Measurements from ENCODE around the gene ACTR1A.

ACTR1A gene

GRCh38 chr10:102480396-102480795 is 22.1 kb downstream of the ACTR1A start:
- Histone ChIP-seq H3K9ac (ENCODE audit: low read length) (no peak overlapping the region), H3K9me2 (replicated peaks; ENCODE audit: insufficient read depth, low read length) (no peaks in the 10 kb centered on the region), H3K27ac (ENCODE audit: low read length) (no peak overlapping the region), H3F3A (ENCODE audit: insufficient read depth, low read length) (peaks cover 5% of the 10 kb centered on the region; the same call in 1 of the 2 replicates), H3K79me2 (ENCODE audit: low read length) (no peaks in the 10 kb centered on the region), H3K4me3 (ENCODE audit: low read length) (no peak overlapping the region), H2AFZ (ENCODE audit: low read length) (no peak overlapping the region), H3K4me1 (ENCODE audit: low read length) (no peaks in the 10 kb centered on the region), H3K36me3 (replicated peaks; ENCODE audit: insufficient read depth, low read length) (no peaks in the 10 kb centered on the region), H4K20me1 (ENCODE audit: insufficient read depth, low read length) (no peaks in the 10 kb centered on the region), H3K4me2 (ENCODE audit: low read depth, low read length) (no peak overlapping the region), H3K27me3 (replicated peaks; ENCODE audit: insufficient read depth, low read length) (no peaks in the 10 kb centered on the region), H3K9me3 (replicated peaks; ENCODE audit: insufficient read depth, low read length) (no peaks in the 10 kb centered on the region)
- no peak for TF ChIP-seq EZH2phosphoT487 (IDR thresholded peaks at IDR 0.05; ENCODE audit: low read length)
- no peak for TF ChIP-seq CTCF (IDR thresholded peaks at IDR 0.05; ENCODE audit: low read length)
- no peak for TF ChIP-seq EZH2 (optimal IDR thresholded peaks at IDR 0.05; ENCODE audit: low read depth, low read length)
- no peak for DNase-seq

GRCh38 chr10:102479651-102480050 is 22.9 kb downstream of the ACTR1A start:
- no peaks in the 10 kb centered on the region for H3K36me3 ChIP-seq (replicated peaks; ENCODE audit: insufficient read depth, low read length)
- H3K4me3 ChIP-seq (ENCODE audit: low read length) = no peak overlapping the region
- H3K27ac ChIP-seq (ENCODE audit: low read length) = no peak overlapping the region
- H3K27me3 ChIP-seq (replicated peaks; ENCODE audit: insufficient read depth, low read length) = no peaks in the 10 kb centered on the region
- H2AFZ ChIP-seq (ENCODE audit: low read length) = no peak overlapping the region
- H3K79me2 ChIP-seq (ENCODE audit: low read length) = no peaks in the 10 kb centered on the region
- no peak overlapping the region for H3K9ac ChIP-seq (ENCODE audit: low read length)
- H4K20me1 ChIP-seq (ENCODE audit: insufficient read depth, low read length) = no peaks in the 10 kb centered on the region
- no peaks in the 10 kb centered on the region for H3K4me1 ChIP-seq (ENCODE audit: low read length)
- H3K4me2 ChIP-seq (ENCODE audit: low read depth, low read length) = no peak overlapping the region
- H3K9me3 ChIP-seq (replicated peaks; ENCODE audit: insufficient read depth, low read length) = no peaks in the 10 kb centered on the region
- DNase-seq = no peak
- no peaks in the 10 kb centered on the region for H3K9me2 ChIP-seq (replicated peaks; ENCODE audit: insufficient read depth, low read length)
- no peak for TF ChIP-seq EZH2phosphoT487 (IDR thresholded peaks at IDR 0.05; ENCODE audit: low read length)
- peaks cover 5% of the 10 kb centered on the region; the same call in 1 of the 2 replicates for H3F3A ChIP-seq (ENCODE audit: insufficient read depth, low read length)

- no peak overlapping the region for H3K9ac ChIP-seq (ENCODE audit: low read length)
- no peaks in the 10 kb centered on the region for H3K27me3 ChIP-seq (replicated peaks; ENCODE audit: insufficient read depth, low read length)
- TF ChIP-seq CTCF (IDR thresholded peaks at IDR 0.05; ENCODE audit: low read length) (no peak), EZH2phosphoT487 (IDR thresholded peaks at IDR 0.05; ENCODE audit: low read length) (no peak), EZH2 (optimal IDR thresholded peaks at IDR 0.05; ENCODE audit: low read depth, low read length) (no peak)
- no peaks in the 10 kb centered on the region for H3K36me3 ChIP-seq (replicated peaks; ENCODE audit: insufficient read depth, low read length)
- H3K4me1 ChIP-seq (ENCODE audit: low read length) = no peaks in the 10 kb centered on the region
- H3F3A ChIP-seq (ENCODE audit: insufficient read depth, low read length) = peaks cover 5% of the 10 kb centered on the region; the same call in 1 of the 2 replicates
- no peak overlapping the region for H3K4me2 ChIP-seq (ENCODE audit: low read depth, low read length)
- no peak for DNase-seq
- no peak overlapping the region for H3K27ac ChIP-seq (ENCODE audit: low read length)
- no peaks in the 10 kb centered on the region for H3K79me2 ChIP-seq (ENCODE audit: low read length)
- H3K9me3 ChIP-seq (replicated peaks; ENCODE audit: insufficient read depth, low read length) = no peaks in the 10 kb centered on the region
- no peak overlapping the region for H3K4me3 ChIP-seq (ENCODE audit: low read length)
- no peak overlapping the region for H2AFZ ChIP-seq (ENCODE audit: low read length)
- no peaks in the 10 kb centered on the region for H3K9me2 ChIP-seq (replicated peaks; ENCODE audit: insufficient read depth, low read length)
- H4K20me1 ChIP-seq (ENCODE audit: insufficient read depth, low read length) = no peaks in the 10 kb centered on the region
These were observed 25.9 kb downstream of the ACTR1A start for GRCh38 chr10:102476466-102477141.

- Histone ChIP-seq H3K79me2 (ENCODE audit: low read length) (no peaks in the 10 kb centered on the region), H3K9me2 (replicated peaks; ENCODE audit: insufficient read depth, low read length) (no peaks in the 10 kb centered on the region), H3K36me3 (replicated peaks; ENCODE audit: insufficient read depth, low read length) (no peaks in the 10 kb centered on the region), H3K27ac (ENCODE audit: low read length) (no peak overlapping the region), H3K4me1 (ENCODE audit: low read length) (no peaks in the 10 kb centered on the region), H3K27me3 (replicated peaks; ENCODE audit: insufficient read depth, low read length) (no peaks in the 10 kb centered on the region), H3K4me3 (ENCODE audit: low read length) (no peak overlapping the region), H3K9ac (ENCODE audit: low read length) (no peak overlapping the region), H3K9me3 (replicated peaks; ENCODE audit: insufficient read depth, low read length) (no peaks in the 10 kb centered on the region), H3K4me2 (ENCODE audit: low read depth, low read length) (no peak overlapping the region), H4K20me1 (ENCODE audit: insufficient read depth, low read length) (no peaks in the 10 kb centered on the region), H3F3A (ENCODE audit: insufficient read depth, low read length) (peaks cover 5% of the 10 kb centered on the region; the same call in 1 of the 2 replicates), H2AFZ (ENCODE audit: low read length) (no peak overlapping the region)
- no peak for TF ChIP-seq CTCF (IDR thresholded peaks at IDR 0.05; ENCODE audit: low read length)
- TF ChIP-seq EZH2 (optimal IDR thresholded peaks at IDR 0.05; ENCODE audit: low read depth, low read length) = no peak
- no peak for TF ChIP-seq EZH2phosphoT487 (IDR thresholded peaks at IDR 0.05; ENCODE audit: low read length)
- no peak for DNase-seq
These were observed 27.0 kb downstream of the ACTR1A start for GRCh38 chr10:102475451-102476040.

Data from MM.1S (cell line).